NB4 (cell line): ENCODE data around the gene LANCL2.
"Not testable (repeated sequence)": the region's sequence is repeated elsewhere in the genome, so short reads cannot be mapped to it uniquely, and the experiment has no call there.

Source experiments
- MYC ChIP-seq: IDR thresholded peaks from 2 replicates; pipeline ENCODE4 v1.6.1; 2011; ENCODE audit warnings: low read depth, low read length
- POLR2A ChIP-seq: IDR thresholded peaks from 2 replicates; pipeline ENCODE4 v1.6.1; 2011; ENCODE audit warnings: mild to moderate bottlenecking; ENCODE audit not compliant: insufficient read length; ENCODE audit errors: extremely low read depth
- TF ChIP-seq, protein P1 (sequence below): IDR thresholded peaks from one replicate; pipeline ENCODE4 v1.5.1; 2012; ENCODE audit warnings: low read depth, low read length

DNA sequence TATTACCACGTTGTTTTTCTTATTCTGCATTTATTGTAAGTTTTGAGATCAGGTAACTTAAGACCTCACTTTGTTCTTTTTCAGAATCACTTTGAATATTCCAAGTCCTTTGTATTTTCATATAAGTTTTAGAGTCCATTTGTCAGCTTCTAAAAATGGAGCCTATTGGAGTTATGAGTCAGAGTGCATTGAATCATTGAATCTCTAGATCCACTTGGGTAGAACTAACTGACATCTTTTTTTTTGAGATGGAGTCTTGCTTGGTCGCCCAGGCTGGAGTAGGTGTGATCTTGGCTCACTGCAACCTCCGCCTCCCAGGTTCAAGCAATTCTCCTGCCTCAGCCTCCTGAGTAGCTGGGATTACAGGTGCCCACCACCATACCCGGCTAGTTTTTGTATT, 52.3 kb downstream of the LANCL2 start:
- not testable (repeated sequence) for TF ChIP-seq POLR2A, MYC
- TF ChIP-seq, protein P1, sequence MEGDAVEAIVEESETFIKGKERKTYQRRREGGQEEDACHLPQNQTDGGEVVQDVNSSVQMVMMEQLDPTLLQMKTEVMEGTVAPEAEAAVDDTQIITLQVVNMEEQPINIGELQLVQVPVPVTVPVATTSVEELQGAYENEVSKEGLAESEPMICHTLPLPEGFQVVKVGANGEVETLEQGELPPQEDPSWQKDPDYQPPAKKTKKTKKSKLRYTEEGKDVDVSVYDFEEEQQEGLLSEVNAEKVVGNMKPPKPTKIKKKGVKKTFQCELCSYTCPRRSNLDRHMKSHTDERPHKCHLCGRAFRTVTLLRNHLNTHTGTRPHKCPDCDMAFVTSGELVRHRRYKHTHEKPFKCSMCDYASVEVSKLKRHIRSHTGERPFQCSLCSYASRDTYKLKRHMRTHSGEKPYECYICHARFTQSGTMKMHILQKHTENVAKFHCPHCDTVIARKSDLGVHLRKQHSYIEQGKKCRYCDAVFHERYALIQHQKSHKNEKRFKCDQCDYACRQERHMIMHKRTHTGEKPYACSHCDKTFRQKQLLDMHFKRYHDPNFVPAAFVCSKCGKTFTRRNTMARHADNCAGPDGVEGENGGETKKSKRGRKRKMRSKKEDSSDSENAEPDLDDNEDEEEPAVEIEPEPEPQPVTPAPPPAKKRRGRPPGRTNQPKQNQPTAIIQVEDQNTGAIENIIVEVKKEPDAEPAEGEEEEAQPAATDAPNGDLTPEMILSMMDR: not testable (repeated sequence)
